Ovary (tissue), 3 donors: Measurements from ENCODE around the gene MRPL48.

Experiments used
- EP300 ChIP-seq: sonication (generic); formaldehyde crosslinking; IDR thresholded peaks from one replicate; pipeline ENCODE4 v1.6.1; 2017; ENCODE audit warnings: antibody characterized with exemption
- POLR2A ChIP-seq: fragments of 450-650 bp; IDR thresholded peaks from one replicate; pipeline ENCODE4 v1.6.1; 2017; ENCODE audit warnings: antibody characterized with exemption, mild to moderate bottlenecking, moderate library complexity
- TF ChIP-seq, protein P1 (sequence below), 3 donors: fragments of 450-650 bp in 2 of 3; fragments of 200-600 bp in 1 of 3; IDR thresholded peaks; one replicate each; pipeline versions ENCODE4 v1.5.1 to v1.8.0; 2016 to 2022; ENCODE audit warnings: antibody characterized with exemption in 3 of 3, mild to moderate bottlenecking in 1 of 3
- donor health status: DM: no; HTN: no; CAD: no.

DNA sequence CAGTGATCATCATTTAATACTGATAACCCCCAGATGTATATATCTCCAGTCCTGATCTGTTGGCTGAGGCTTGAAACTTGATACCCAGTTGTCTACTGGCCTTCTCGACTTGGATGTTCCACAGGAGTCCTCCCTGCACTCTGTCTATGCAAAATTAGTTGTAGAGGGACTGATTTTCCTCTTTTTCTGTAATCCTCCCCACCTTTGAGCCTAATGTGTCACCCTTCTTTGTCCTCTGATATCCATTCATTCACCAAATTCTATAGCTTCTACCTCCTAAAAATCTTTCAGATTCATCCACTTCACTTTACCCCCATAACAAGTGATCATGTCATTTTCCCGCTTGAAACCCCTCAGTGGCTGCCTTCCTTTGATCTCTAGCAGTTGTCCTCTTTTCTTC lies 72.5 kb downstream of the MRPL48 start:
- TF ChIP-seq POLR2A (no peak), EP300 (no peak)
- TF ChIP-seq, protein P1, sequence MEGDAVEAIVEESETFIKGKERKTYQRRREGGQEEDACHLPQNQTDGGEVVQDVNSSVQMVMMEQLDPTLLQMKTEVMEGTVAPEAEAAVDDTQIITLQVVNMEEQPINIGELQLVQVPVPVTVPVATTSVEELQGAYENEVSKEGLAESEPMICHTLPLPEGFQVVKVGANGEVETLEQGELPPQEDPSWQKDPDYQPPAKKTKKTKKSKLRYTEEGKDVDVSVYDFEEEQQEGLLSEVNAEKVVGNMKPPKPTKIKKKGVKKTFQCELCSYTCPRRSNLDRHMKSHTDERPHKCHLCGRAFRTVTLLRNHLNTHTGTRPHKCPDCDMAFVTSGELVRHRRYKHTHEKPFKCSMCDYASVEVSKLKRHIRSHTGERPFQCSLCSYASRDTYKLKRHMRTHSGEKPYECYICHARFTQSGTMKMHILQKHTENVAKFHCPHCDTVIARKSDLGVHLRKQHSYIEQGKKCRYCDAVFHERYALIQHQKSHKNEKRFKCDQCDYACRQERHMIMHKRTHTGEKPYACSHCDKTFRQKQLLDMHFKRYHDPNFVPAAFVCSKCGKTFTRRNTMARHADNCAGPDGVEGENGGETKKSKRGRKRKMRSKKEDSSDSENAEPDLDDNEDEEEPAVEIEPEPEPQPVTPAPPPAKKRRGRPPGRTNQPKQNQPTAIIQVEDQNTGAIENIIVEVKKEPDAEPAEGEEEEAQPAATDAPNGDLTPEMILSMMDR (IDR thresholded peaks at IDR 0.05): no peak
